SK-N-SH treated with all-trans-retinoic acid at 6 μM for 48 hours (cell line): ENCODE data around the gene IQCN.

Experiments
- ATAC-seq: fragments of 200-7000 bp; cut with Tn5 transposase; 3 replicates; pipeline ENCODE4 v1.9.1; 2020; ENCODE audit warnings: mild to moderate bottlenecking, moderate library complexity
- ARNTL ChIP-seq: fragments of 450-650 bp; formaldehyde crosslinking; IDR thresholded peaks from 2 replicates; pipeline ENCODE4 v1.5.0; 2020; ENCODE audit warnings: low read depth, mild to moderate bottlenecking, moderate library complexity, borderline replicate concordance
- BACH2 ChIP-seq: fragments of 250-450 bp; sonication (Bioruptor Pico); IDR thresholded peaks from 2 replicates; pipeline ENCODE4 v1.9.0; 2021; ENCODE audit warnings: mild to moderate bottlenecking, borderline replicate concordance
- CSDC2 ChIP-seq: fragments of 250-450 bp; sonication (Bioruptor Pico); IDR thresholded peaks from 2 replicates; pipeline ENCODE4 v1.5.0; 2020; ENCODE audit warnings: mild to moderate bottlenecking, moderate library complexity
- ESRRG ChIP-seq: fragments of 250-450 bp; sonication (Bioruptor Pico); IDR thresholded peaks from 2 replicates; pipeline ENCODE4 v1.6.1; 2021; ENCODE audit warnings: mild to moderate bottlenecking
- GLIS3 ChIP-seq: fragments of 250-450 bp; sonication (Bioruptor Pico); IDR thresholded peaks from 2 replicates; pipeline ENCODE4 v1.5.0; 2020; ENCODE audit warnings: mild to moderate bottlenecking, moderate library complexity
- ISL1 ChIP-seq: fragments of 250-450 bp; sonication (Bioruptor Pico); IDR thresholded peaks from 2 replicates; pipeline ENCODE4 v2.1.2; 2022; ENCODE audit warnings: mild to moderate bottlenecking, moderate library complexity
- OSR1 ChIP-seq: fragments of 250-450 bp; sonication (Bioruptor Pico); IDR thresholded peaks from 2 replicates; pipeline ENCODE4 v1.8.0; 2022; ENCODE audit warnings: moderate library complexity, mild to moderate bottlenecking, inconsistent platforms
- PPARA ChIP-seq: fragments of 250-450 bp; sonication (Bioruptor Pico); IDR thresholded peaks from 2 replicates; pipeline ENCODE4 v1.5.0; 2020; ENCODE audit warnings: mild to moderate bottlenecking, borderline replicate concordance
- RARB ChIP-seq: fragments of 250-450 bp; sonication (Bioruptor Pico); IDR thresholded peaks from 2 replicates; pipeline ENCODE4 v1.8.0; 2021; ENCODE audit warnings: mild to moderate bottlenecking, moderate library complexity
- SNAI2 ChIP-seq: fragments of 250-450 bp; sonication (Bioruptor Pico); IDR thresholded peaks from 2 replicates; pipeline ENCODE4 v1.5.0; 2020; ENCODE audit warnings: mild to moderate bottlenecking, moderate library complexity
- TCF4 ChIP-seq: fragments of 250-450 bp; sonication (Bioruptor Pico); IDR thresholded peaks from 2 replicates; pipeline ENCODE4 v1.8.0; 2021; ENCODE audit warnings: mild to moderate bottlenecking, moderate library complexity, borderline replicate concordance
- TOX ChIP-seq: fragments of 250-450 bp; sonication (Bioruptor Pico); IDR thresholded peaks from 2 replicates; pipeline ENCODE4 v1.8.0; 2021; ENCODE audit warnings: mild to moderate bottlenecking, moderate library complexity, borderline replicate concordance
- ZFP3 ChIP-seq: fragments of 250-450 bp; sonication (Bioruptor Pico); IDR thresholded peaks from 2 replicates; pipeline ENCODE4 v1.5.0; 2020; ENCODE audit warnings: mild to moderate bottlenecking, moderate library complexity
- ZFP30 ChIP-seq: fragments of 450-650 bp; formaldehyde crosslinking; IDR thresholded peaks from 2 replicates; pipeline ENCODE4 v1.5.0; 2022; ENCODE audit warnings: mild to moderate bottlenecking, moderate library complexity
- ZNF565 ChIP-seq: fragments of 450-650 bp; formaldehyde crosslinking; conservative IDR thresholded peaks from 2 replicates; pipeline ENCODE4 v1.5.0; 2020; ENCODE audit warnings: low read depth, mild to moderate bottlenecking, moderate library complexity
- ZNF8 ChIP-seq: fragments of 450-650 bp; formaldehyde crosslinking; IDR thresholded peaks from 2 replicates; pipeline ENCODE4 v1.5.0; 2020; ENCODE audit warnings: mild to moderate bottlenecking, moderate library complexity
- TF ChIP-seq, protein P1 (sequence below): fragments of 250-450 bp; sonication (Bioruptor Pico); IDR thresholded peaks from 2 replicates; pipeline ENCODE4 v1.8.0; 2020; ENCODE audit warnings: mild to moderate bottlenecking, moderate library complexity, borderline replicate concordance
- TF ChIP-seq, protein P2 (sequence below): fragments of 250-450 bp; sonication (Bioruptor Pico); IDR thresholded peaks from 2 replicates; pipeline ENCODE4 v1.8.0; 2021; ENCODE audit warnings: low read depth, mild to moderate bottlenecking, moderate library complexity, borderline replicate concordance
- TF ChIP-seq, protein P3 (sequence below): fragments of 250-450 bp; sonication (Bioruptor Pico); IDR thresholded peaks from 2 replicates; pipeline ENCODE4 v1.5.1; 2021; ENCODE audit warnings: mild to moderate bottlenecking, moderate library complexity
- TF ChIP-seq, protein P4 (sequence below): fragments of 250-450 bp; sonication (Bioruptor Pico); IDR thresholded peaks from 2 replicates; pipeline ENCODE4 v1.5.0; 2020; ENCODE audit warnings: mild to moderate bottlenecking, moderate library complexity
- TF ChIP-seq, protein P5 (sequence below): fragments of 250-450 bp; sonication (Bioruptor Pico); IDR thresholded peaks from 2 replicates; pipeline ENCODE4 v1.5.1; 2020; ENCODE audit warnings: low read depth, mild to moderate bottlenecking, moderate library complexity

The IQCN gene

DNA sequence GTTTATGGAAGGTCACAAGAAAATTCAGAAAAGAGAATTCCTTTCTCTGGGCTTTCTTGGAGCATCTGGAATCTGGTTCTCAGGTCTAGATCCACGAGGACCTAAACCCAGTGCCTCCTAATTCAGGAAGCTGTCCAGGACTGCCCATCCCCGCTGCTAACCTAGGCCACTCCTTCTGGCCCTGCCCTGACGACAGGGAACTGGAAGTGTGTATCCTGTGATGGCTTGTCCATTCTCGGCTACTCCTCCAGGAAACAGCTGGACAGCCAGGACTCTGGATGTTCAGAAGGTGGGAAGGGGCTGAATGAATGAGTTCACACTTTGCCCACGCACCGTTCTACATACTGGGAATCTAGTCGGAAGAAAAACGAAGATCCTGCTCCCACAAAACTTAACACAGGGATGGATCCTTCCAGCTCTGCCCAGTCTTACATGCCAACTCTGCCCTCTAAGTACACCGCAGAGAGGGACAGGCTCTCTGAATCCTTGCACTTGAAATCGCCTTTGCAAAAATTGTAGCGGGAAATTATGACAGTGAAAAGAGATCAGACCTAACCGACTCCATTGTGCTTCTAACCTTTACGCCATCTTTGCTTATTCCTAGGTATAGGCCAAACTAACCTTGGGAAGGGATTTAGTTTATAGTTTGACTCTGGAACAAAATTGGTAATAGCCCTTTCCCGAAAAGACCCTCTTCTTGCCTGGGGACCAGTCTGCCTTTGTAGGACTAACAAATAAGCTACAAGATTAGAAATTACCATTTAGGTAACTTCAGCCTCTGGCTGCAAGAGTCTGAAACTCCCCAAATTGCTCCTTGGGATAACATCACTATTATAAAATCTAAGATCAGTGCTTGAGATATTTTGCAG, 46.8 kb upstream of the IQCN start (continued):
- TF ChIP-seq ZFP30: no peak
- TF ChIP-seq BACH2 (CRISPR knock-in tag): no peak
- TF ChIP-seq ISL1 (CRISPR knock-in tag): no peak
- TF ChIP-seq ZNF8 (CRISPR knock-in tag): no peak

DNA sequence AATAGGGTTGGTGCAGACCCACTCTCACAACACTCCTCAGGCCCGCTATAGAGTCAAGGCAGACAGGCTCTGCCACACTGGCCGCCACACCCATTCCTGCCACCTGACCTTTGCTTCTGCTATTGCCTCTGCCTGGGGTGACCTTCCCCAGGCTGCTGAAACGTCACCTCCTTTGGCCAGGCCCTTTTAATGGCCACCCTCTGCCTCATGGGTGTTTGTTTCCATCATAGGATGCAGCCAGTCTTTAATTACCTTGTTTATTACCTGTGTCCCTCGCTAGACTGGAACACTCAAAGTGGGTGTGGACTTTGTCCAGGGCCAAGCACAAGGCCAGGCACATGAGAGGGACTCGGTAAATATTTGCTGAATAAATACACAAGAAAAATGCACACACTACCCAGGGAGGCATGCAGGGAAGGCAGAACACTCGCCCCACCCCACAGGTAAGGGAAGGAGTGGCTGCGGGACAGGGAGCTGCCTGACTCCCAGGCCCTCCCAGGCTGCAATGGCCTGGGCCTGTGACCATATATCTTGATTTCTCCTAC, 45.4 kb upstream of the IQCN start:
- TF ChIP-seq TOX (CRISPR knock-in tag) (no peak), TCF4 (CRISPR knock-in tag) (no peak), RARB (no peak), OSR1 (CRISPR knock-in tag) (no peak), ZNF565 (CRISPR knock-in tag) (no peak), BACH2 (CRISPR knock-in tag) (no peak), ZFP30 (no peak), GLIS3 (CRISPR knock-in tag) (no peak), ESRRG (no peak)
- TF ChIP-seq, protein P1, sequence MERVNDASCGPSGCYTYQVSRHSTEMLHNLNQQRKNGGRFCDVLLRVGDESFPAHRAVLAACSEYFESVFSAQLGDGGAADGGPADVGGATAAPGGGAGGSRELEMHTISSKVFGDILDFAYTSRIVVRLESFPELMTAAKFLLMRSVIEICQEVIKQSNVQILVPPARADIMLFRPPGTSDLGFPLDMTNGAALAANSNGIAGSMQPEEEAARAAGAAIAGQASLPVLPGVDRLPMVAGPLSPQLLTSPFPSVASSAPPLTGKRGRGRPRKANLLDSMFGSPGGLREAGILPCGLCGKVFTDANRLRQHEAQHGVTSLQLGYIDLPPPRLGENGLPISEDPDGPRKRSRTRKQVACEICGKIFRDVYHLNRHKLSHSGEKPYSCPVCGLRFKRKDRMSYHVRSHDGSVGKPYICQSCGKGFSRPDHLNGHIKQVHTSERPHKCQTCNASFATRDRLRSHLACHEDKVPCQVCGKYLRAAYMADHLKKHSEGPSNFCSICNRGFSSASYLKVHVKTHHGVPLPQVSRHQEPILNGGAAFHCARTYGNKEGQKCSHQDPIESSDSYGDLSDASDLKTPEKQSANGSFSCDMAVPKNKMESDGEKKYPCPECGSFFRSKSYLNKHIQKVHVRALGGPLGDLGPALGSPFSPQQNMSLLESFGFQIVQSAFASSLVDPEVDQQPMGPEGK (CRISPR knock-in tag): no peak
- TF ChIP-seq, protein P2, sequence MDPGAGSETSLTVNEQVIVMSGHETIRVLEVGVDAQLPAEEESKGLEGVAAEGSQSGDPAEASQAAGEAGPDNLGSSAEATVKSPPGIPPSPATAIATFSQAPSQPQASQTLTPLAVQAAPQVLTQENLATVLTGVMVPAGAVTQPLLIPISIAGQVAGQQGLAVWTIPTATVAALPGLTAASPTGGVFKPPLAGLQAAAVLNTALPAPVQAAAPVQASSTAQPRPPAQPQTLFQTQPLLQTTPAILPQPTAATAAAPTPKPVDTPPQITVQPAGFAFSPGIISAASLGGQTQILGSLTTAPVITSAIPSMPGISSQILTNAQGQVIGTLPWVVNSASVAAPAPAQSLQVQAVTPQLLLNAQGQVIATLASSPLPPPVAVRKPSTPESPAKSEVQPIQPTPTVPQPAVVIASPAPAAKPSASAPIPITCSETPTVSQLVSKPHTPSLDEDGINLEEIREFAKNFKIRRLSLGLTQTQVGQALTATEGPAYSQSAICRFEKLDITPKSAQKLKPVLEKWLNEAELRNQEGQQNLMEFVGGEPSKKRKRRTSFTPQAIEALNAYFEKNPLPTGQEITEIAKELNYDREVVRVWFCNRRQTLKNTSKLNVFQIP (CRISPR knock-in tag): no peak

DNA sequence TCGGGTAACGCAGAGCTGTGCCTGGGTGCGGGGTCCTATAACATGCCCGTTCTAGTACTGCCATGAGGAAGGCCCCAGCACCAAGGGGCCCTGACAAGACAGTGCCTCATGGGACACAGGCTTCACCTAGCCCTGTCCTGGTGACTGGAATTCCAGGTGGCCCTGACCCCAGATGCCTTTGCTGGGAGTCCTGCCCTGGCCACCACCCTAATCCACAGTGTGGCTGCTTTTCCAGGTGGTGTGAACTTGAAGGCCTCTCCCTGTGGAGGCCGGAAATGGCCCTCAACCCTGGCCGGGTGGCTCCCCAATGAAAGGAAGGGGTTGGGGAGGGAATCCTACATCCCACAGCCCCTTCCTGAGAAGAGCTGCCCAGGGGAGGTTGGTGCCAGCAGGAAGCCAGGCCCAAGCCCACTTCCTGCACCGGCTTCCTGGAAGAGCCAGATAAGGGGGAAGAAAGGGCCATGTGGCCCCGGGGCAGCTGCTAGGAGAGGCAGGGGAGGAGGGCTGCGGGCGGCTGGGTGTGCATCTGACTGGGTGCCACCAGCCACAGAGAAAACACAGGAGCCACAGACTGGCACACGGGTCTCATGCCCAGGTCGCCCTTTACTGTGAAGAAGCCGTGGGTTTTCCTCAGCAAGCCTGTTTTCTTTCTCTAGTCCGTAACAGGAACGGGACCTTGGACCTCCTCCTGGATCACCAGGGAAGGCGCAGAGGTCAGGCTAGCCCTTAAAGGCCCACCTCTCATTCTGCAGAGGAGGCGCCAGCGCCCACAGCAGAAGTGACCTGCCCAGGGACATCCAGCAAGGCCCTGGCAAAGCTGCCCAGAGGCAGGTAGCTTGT, 43.9 kb upstream of the IQCN start:
- TF ChIP-seq ZNF565 (CRISPR knock-in tag) (no peak), SNAI2 (no peak), ESRRG (no peak), TOX (CRISPR knock-in tag) (no peak), ZFP3 (no peak), ARNTL (no peak), CSDC2 (CRISPR knock-in tag) (no peak), ZNF8 (CRISPR knock-in tag) (no peak), RARB (no peak), PPARA (CRISPR knock-in tag) (no peak), OSR1 (CRISPR knock-in tag) (no peak), TCF4 (CRISPR knock-in tag) (no peak), ISL1 (CRISPR knock-in tag) (no peak)
- TF ChIP-seq, protein P1 (CRISPR knock-in tag): no peak
- TF ChIP-seq, protein P3, sequence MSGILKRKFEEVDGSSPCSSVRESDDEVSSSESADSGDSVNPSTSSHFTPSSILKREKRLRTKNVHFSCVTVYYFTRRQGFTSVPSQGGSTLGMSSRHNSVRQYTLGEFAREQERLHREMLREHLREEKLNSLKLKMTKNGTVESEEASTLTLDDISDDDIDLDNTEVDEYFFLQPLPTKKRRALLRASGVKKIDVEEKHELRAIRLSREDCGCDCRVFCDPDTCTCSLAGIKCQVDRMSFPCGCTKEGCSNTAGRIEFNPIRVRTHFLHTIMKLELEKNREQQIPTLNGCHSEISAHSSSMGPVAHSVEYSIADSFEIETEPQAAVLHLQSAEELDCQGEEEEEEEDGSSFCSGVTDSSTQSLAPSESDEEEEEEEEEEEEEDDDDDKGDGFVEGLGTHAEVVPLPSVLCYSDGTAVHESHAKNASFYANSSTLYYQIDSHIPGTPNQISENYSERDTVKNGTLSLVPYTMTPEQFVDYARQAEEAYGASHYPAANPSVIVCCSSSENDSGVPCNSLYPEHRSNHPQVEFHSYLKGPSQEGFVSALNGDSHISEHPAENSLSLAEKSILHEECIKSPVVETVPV: no peak
- TF ChIP-seq, protein P4, sequence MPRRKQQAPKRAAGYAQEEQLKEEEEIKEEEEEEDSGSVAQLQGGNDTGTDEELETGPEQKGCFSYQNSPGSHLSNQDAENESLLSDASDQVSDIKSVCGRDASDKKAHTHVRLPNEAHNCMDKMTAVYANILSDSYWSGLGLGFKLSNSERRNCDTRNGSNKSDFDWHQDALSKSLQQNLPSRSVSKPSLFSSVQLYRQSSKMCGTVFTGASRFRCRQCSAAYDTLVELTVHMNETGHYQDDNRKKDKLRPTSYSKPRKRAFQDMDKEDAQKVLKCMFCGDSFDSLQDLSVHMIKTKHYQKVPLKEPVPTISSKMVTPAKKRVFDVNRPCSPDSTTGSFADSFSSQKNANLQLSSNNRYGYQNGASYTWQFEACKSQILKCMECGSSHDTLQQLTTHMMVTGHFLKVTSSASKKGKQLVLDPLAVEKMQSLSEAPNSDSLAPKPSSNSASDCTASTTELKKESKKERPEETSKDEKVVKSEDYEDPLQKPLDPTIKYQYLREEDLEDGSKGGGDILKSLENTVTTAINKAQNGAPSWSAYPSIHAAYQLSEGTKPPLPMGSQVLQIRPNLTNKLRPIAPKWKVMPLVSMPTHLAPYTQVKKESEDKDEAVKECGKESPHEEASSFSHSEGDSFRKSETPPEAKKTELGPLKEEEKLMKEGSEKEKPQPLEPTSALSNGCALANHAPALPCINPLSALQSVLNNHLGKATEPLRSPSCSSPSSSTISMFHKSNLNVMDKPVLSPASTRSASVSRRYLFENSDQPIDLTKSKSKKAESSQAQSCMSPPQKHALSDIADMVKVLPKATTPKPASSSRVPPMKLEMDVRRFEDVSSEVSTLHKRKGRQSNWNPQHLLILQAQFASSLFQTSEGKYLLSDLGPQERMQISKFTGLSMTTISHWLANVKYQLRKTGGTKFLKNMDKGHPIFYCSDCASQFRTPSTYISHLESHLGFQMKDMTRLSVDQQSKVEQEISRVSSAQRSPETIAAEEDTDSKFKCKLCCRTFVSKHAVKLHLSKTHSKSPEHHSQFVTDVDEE (CRISPR knock-in tag): no peak
- TF ChIP-seq, protein P5, sequence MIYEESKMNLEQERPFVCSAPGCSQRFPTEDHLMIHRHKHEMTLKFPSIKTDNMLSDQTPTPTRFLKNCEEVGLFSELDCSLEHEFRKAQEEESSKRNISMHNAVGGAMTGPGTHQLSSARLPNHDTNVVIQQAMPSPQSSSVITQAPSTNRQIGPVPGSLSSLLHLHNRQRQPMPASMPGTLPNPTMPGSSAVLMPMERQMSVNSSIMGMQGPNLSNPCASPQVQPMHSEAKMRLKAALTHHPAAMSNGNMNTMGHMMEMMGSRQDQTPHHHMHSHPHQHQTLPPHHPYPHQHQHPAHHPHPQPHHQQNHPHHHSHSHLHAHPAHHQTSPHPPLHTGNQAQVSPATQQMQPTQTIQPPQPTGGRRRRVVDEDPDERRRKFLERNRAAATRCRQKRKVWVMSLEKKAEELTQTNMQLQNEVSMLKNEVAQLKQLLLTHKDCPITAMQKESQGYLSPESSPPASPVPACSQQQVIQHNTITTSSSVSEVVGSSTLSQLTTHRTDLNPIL (CRISPR knock-in tag): no peak
- TF ChIP-seq, protein P2 (CRISPR knock-in tag): no peak
- ATAC-seq: no peak

More for the DNA sequence above, 45.4 kb upstream of the IQCN start:
- no peak for ATAC-seq
